ENCODE results near the gene RCSD1.

DNA sequence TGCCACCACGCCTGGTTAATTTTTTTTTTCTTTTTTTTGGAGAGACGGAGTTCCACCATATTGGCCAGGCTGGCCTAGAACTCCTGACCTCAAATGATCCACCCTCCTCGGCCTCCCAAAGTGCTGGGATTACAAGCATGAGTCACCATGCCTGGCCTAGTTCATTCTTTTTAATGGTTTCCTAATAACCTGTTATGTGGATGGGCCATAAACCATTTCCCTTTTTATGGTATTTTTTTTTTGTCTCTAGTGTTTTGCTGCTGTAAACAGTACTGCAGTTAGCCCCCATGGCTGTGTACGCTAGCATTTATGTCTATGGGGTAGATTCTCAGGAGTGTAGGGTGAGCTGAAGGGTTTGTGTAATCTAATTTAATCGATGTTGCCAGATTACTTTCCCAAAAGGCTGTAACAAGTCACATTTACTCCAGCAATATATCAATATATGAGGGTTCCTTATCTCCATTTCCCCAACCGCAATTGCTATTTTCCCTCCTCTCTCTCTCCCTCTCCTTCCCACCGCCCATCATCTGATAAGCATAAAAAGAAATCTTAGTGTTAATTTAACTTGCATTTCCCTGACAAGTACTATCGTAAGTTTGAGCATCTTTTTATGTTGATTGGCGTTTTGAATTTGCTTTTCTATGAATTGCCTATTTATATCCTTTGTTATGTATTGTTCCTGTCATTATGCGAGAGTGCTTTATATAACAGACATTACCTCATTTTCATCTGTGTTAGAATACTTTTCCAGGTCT, 28.7 kb downstream of the RCSD1 start:
- TF ChIP-seq CTCF (IDR thresholded peaks at IDR 0.05): no peak
- TF ChIP-seq POLR2A (IDR thresholded peaks at IDR 0.05): no peak
